Germinal center (tissue), 1 donor: ENCODE data around the gene CA10.

ENCODE experiments used
- DNase-seq: peaks from one replicate; pipeline ENCODE4 v3.0.0; 2012; ENCODE audit warnings: mixed read lengths, low spot score

Gene CA10

DNA sequence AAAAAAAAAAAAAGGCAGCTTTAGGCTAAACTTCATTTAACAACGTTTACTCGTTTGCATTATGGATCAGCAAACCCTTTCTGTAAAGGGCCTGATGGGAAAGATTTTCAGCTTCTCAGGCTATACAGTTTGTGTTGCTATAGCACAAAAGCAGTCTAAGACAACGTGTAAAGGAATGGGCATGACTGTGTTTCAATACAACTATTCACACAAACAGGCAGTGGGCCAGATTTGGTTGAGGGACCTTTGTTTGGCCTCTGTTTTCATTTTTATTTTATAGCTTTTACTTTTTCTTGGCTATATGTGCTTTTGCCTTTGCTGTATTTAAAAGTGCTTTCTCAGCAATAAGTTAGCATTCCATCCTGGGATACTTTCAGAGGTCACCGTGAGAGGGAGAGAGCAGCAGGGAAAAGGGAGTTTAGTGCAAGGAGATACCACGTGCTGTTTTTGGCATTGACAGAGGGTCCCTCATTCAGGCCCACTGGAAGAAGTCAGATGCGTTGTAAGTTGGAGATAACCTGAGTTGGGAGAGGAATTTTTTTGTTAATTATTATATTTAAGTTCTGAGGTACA, 562.6 kb downstream of the CA10 start:
- no peak for DNase-seq

DNA sequence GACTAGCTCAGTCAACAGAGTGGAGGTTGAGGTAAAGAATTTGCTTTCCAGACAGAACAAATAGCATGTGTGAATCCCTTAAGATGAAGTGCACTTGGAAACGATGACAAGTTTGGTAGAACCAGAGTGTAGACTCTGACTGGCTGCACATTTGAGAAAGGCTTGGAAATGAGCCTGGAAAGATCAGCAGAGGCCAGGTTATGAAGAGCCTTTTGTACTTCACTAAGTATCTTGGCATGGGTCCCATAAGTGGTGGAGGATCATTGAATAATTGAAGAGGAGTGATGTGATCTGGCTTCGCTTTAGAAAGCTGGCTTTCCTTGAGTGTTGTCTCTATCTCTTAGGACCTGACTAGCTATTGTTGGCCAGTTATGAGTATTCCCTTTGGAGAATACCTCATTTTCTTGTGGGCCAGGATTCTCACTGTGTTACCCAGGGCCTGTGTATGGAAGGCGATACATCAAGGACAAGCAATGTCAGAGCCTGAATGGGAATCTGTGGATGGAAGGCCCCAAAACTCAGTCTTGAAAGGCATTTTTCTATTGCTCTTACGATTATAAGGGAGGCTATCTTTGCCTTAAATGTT, 568.4 kb downstream of the CA10 start:
- no peak for DNase-seq

DNA sequence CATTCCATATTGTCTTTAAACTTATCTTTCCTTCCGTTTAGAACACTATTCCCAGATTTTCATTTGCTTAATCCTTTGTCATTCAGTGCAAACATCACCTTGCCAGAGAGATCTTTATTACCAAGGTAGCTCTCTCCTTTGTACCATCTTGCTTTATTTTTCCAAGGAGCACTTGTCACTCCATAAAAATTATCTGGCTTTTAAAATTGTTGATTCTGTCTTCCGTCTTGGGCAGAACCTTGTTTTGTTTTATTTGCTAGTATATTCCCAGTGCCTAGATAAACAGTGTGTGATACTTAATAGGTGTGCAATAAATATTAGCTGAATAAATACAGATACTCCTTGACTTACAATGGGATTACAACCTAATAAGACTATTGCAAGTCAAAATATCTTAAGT, 570.5 kb downstream of the CA10 start:
- no peak for DNase-seq

- DNase-seq = no peak
Observed at GRCh38 chr17:51587516-51587915, 571.0 kb downstream of the CA10 start.

- no peak for DNase-seq
Observed at GRCh38 chr17:51585514-51586104, 572.9 kb downstream of the CA10 start.

DNA sequence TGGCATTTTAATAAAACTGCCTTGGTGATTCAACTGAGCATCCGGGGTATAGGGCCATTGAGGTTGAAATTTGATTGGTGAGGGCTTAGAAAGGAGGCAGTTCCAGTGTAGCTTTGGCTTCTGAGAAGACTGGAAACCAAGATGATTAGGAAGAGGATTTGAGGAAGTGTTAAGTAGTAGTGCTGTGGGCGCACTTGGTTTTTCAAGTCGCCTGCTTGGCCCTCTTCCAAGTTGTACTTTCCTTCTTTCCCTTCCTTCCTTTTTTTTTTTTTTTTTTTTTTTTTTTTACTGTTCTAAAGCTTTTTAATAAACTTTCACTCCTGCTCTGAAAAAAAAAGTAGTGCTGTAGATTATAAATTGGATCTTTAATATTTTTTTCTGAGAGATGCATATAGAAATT, 577.6 kb downstream of the CA10 start:
- no peak for DNase-seq
